H9 (cell line): ENCODE data around the gene CYBA. TPM values are rescaled to one million over a fixed set of nuclear protein-coding genes. Genes with fewer than 3 reads are reported as not detected.

Experiments used
- DNase-seq: peaks from one replicate; pipeline ENCODE4 v3.0.0-alpha.2; 2017
- H2AFZ ChIP-seq: one replicate; pipeline ENCODE4 v1.6.1; 2013; ENCODE audit warnings: mild to moderate bottlenecking, low read length, control low read depth, moderate library complexity
- H2AK5ac ChIP-seq: 2 replicates; pipeline ENCODE4 v1.6.1; 2013; ENCODE audit warnings: low read length, control low read depth, mixed read lengths; ENCODE audit not compliant: insufficient read length
- H2BK120ac ChIP-seq: one replicate; pipeline ENCODE4 v1.6.1; 2013; ENCODE audit warnings: low read depth, mild to moderate bottlenecking, low read length, control low read depth, inconsistent platforms; ENCODE audit not compliant: poor library complexity, severe bottlenecking
- H2BK12ac ChIP-seq: 2 replicates; pipeline ENCODE4 v1.6.1; 2013; ENCODE audit warnings: low read length, control low read depth, mixed read lengths, low read depth; ENCODE audit not compliant: insufficient read length
- H2BK15ac ChIP-seq: 2 replicates; pipeline ENCODE4 v1.6.1; 2013; ENCODE audit warnings: low read depth, low read length, control low read depth
- H2BK20ac ChIP-seq: one replicate; pipeline ENCODE4 v1.6.1; 2013; ENCODE audit warnings: low read depth, mild to moderate bottlenecking, low read length, control low read depth, inconsistent platforms; ENCODE audit not compliant: poor library complexity, severe bottlenecking
- H2BK5ac ChIP-seq: 2 replicates; pipeline ENCODE4 v1.6.1; 2013; ENCODE audit warnings: low read length, control low read depth, mixed read lengths; ENCODE audit not compliant: insufficient read length
- H3K14ac ChIP-seq: 2 replicates; pipeline ENCODE4 v1.6.1; 2013; ENCODE audit warnings: low read length, control low read depth; ENCODE audit not compliant: insufficient read depth
- H3K18ac ChIP-seq: 2 replicates; pipeline ENCODE4 v1.6.1; 2013; ENCODE audit warnings: low read depth, mild to moderate bottlenecking, mixed read lengths, low read length, control low read depth; ENCODE audit not compliant: insufficient read length
- H3K23ac ChIP-seq: 2 replicates; pipeline ENCODE4 v1.6.1; 2013; ENCODE audit warnings: low read length, control low read depth, mixed read lengths, low read depth; ENCODE audit not compliant: insufficient read length
- H3K23me2 ChIP-seq: 2 replicates; pipeline ENCODE4 v1.6.1; 2013; ENCODE audit warnings: low read depth, mild to moderate bottlenecking, mixed read lengths, low read length, control low read depth; ENCODE audit not compliant: insufficient read length, poor library complexity, severe bottlenecking
- H3K27ac ChIP-seq: 2 replicates; pipeline ENCODE4 v1.5.1; 2013; ENCODE audit warnings: low read length, control low read depth, mixed read lengths, low read depth; ENCODE audit not compliant: insufficient read length
- H3K27me3 ChIP-seq: 2 replicates; pipeline ENCODE4 v1.6.1; 2013; ENCODE audit warnings: low read length, control low read depth, inconsistent platforms; ENCODE audit not compliant: insufficient read depth
- H3K4ac ChIP-seq: 2 replicates; pipeline ENCODE4 v1.6.1; 2013; ENCODE audit warnings: low read depth, mild to moderate bottlenecking, control low read depth, inconsistent platforms, low read length, moderate library complexity
- H3K4me1 ChIP-seq: 2 replicates; pipeline ENCODE4 v1.6.1; 2013; ENCODE audit warnings: low read length, control low read depth, inconsistent platforms; ENCODE audit not compliant: insufficient read depth
- H3K4me2 ChIP-seq: 2 replicates; pipeline ENCODE4 v1.6.1; 2013; ENCODE audit warnings: low read length, control low read depth, mixed read lengths; ENCODE audit not compliant: insufficient read length, insufficient read depth
- H3K56ac ChIP-seq: 2 replicates; pipeline ENCODE4 v1.6.1; 2013; ENCODE audit warnings: low read depth, mild to moderate bottlenecking, mixed read lengths, low read length, control low read depth; ENCODE audit not compliant: insufficient read length
- H3K79me1 ChIP-seq: 2 replicates; pipeline ENCODE4 v1.6.1; 2013; ENCODE audit warnings: low read depth, mild to moderate bottlenecking, moderate library complexity, low read length, control low read depth, inconsistent platforms; ENCODE audit not compliant: insufficient read depth, poor library complexity, severe bottlenecking
- H3K79me2 ChIP-seq: 2 replicates; pipeline ENCODE4 v1.6.1; 2013; ENCODE audit warnings: low read length, control low read depth, inconsistent platforms; ENCODE audit not compliant: insufficient read depth
- H3K9ac ChIP-seq: 2 replicates; pipeline ENCODE4 v1.6.1; 2013; ENCODE audit warnings: low read length, control low read depth, mixed read lengths; ENCODE audit not compliant: insufficient read length; ENCODE audit errors: extremely low read depth
- H3K9me3 ChIP-seq: one replicate; pipeline ENCODE4 v1.6.1; 2013; ENCODE audit warnings: low read depth, low read length, inconsistent platforms; ENCODE audit not compliant: control insufficient read depth
- H3T11ph ChIP-seq: one replicate; pipeline ENCODE4 v1.6.1; 2013; ENCODE audit warnings: mild to moderate bottlenecking, low read length, control low read depth, inconsistent platforms
- H4K20me1 ChIP-seq: one replicate; pipeline ENCODE4 v1.6.1; 2013; ENCODE audit not compliant: control insufficient read depth, insufficient read length, insufficient read depth
- H4K5ac ChIP-seq: 2 replicates; pipeline ENCODE4 v1.6.1; 2013; ENCODE audit warnings: low read depth, mild to moderate bottlenecking, mixed read lengths, low read length, control low read depth; ENCODE audit not compliant: insufficient read length
- H4K8ac ChIP-seq: replicated peaks from 2 replicates; pipeline ENCODE4 v1.6.1; 2013; ENCODE audit warnings: low read length, control low read depth, mixed read lengths, low read depth; ENCODE audit not compliant: insufficient read length
- H4K91ac ChIP-seq: 2 replicates; pipeline ENCODE4 v1.6.1; 2013; ENCODE audit warnings: low read depth, mild to moderate bottlenecking, moderate library complexity, mixed read lengths, low read length, control low read depth; ENCODE audit not compliant: insufficient read length
- H3K27ac Mint-ChIP-seq, 3 experiments: 2 replicates in 2 of 3; 3 replicates in 1 of 3; pipeline ENCODE4 v1.8.0; 2020 to 2021; ENCODE audit warnings: mixed read lengths in 3 of 3, mild to moderate bottlenecking in 1 of 3, moderate library complexity in 1 of 3
- H3K27me3 Mint-ChIP-seq: 2 replicates; pipeline ENCODE4 v1.8.0; 2021; ENCODE audit warnings: low read depth, mild to moderate bottlenecking, moderate library complexity, mixed read lengths
- H3K36me3 Mint-ChIP-seq, 3 experiments: 2 replicates in 2 of 3; 3 replicates in 1 of 3; pipeline ENCODE4 v1.8.0; 2020 to 2021; ENCODE audit warnings: low read depth in 3 of 3, mixed read lengths in 3 of 3; ENCODE audit not compliant: insufficient read depth in 1 of 3
- H3K4me1 Mint-ChIP-seq, 2 experiments: 2 replicates each; pipeline ENCODE4 v1.8.0; 2020; ENCODE audit warnings: mixed read lengths in 2 of 2
- H3K4me3 Mint-ChIP-seq, 2 experiments: 2 replicates in 1 of 2; 3 replicates in 1 of 2; pipeline ENCODE4 v1.8.0; 2020 to 2021; ENCODE audit warnings: mild to moderate bottlenecking in 2 of 2, mixed read lengths in 2 of 2, moderate library complexity in 1 of 2
- H3K9me3 Mint-ChIP-seq, 2 experiments: 2 replicates in 1 of 2; 3 replicates in 1 of 2; pipeline ENCODE4 v1.8.0; 2020; ENCODE audit warnings: mild to moderate bottlenecking in 2 of 2, mixed read lengths in 2 of 2, moderate library complexity in 1 of 2
- WGBS: extraction: QIAGEN DNeasy Blood & Tissue Kit; methylation state at CpG from one replicate; pipeline ENCODE4 v1.1.7; 2013; ENCODE audit warnings: missing lambda C conversion rate, low lambda C conversion rate, mixed read lengths; ENCODE audit not compliant: insufficient read length; ENCODE audit errors: extremely low coverage; 5-methylcytosine and 5-hydroxymethylcytosine counted together
- total RNA-seq: library from RNA; stranded (reverse); gene quantifications from 2 replicates; pipeline ENCODE4 v1.2.1, GENCODE V29; 2021
- TF ChIP-seq, protein P1 (sequence below): fragments of 200-600 bp; sonication (generic); conservative IDR thresholded peaks from 3 replicates; pipeline ENCODE4 v1.8.0; 2021; ENCODE audit warnings: antibody characterized with exemption, mild to moderate bottlenecking

Gene CYBA
- total RNA-seq, 1 experiment from 2014 or later: 153 TPM

DNA sequence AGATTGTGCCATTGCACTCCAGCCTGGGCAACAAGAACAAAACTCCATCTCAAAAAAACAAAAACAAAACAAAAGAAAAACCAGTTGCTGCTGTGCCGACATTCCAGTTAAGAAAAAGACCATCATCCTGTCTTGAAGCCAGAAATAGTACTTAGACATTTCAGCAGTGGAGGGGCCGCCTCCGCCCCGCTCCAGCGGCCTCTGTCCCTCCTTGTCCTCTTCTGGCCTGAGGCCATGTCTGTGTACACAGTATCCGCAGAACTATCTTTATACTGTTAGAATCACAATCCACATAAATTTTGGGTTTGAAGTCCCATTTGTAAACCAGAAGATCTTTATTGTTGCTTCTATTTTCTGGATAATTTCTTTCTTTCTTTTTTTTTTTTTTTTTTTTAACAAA lies 55.8 kb downstream of the CYBA start:
- H3K36me3 Mint-ChIP-seq: peaks cover 19 to 51% (median 47%) of the 10 kb centered on the region in 3 experiments; a peak in 6 of 7 replicates
- H3K27ac Mint-ChIP-seq: peak overlapping the region in 1 of 3 experiments; percentile 40; a peak in 1 of 7 replicates
- no peak overlapping the region for H3K14ac ChIP-seq
- H3K56ac ChIP-seq: no peak overlapping the region
- DNase-seq: no peak
- H4K8ac ChIP-seq: no peak overlapping the region
- H2AK5ac ChIP-seq: no peak overlapping the region
- H4K20me1 ChIP-seq: no peaks in the 10 kb centered on the region
- H3K4me2 ChIP-seq: no peak overlapping the region
- no peak overlapping the region for H3T11ph ChIP-seq
- peaks cover 2% of the 10 kb centered on the region; the same call in 1 of the 2 replicates for H3K79me2 ChIP-seq
- H4K5ac ChIP-seq: no peak overlapping the region
- no peak overlapping the region for H3K4me3 Mint-ChIP-seq
- no peak overlapping the region for H2BK5ac ChIP-seq
- no peak overlapping the region for H2BK15ac ChIP-seq
- H3K27me3 Mint-ChIP-seq: no peaks in the 10 kb centered on the region
- no peaks in the 10 kb centered on the region for H3K79me1 ChIP-seq
- no peak overlapping the region for H2BK12ac ChIP-seq
- no peak overlapping the region for H3K18ac ChIP-seq
- no peak overlapping the region for H2AFZ ChIP-seq
- H3K9ac ChIP-seq: no peak overlapping the region
- H3K27me3 ChIP-seq: no peaks in the 10 kb centered on the region
- no peak overlapping the region for H3K4ac ChIP-seq
- no peaks in the 10 kb centered on the region for H3K23me2 ChIP-seq
- no peaks in the 10 kb centered on the region for H3K4me1 ChIP-seq
- no peak overlapping the region for H4K91ac ChIP-seq
- no peaks in the 10 kb centered on the region for H3K9me3 ChIP-seq
- no peak overlapping the region for H3K27ac ChIP-seq
- peaks cover 0 to 5% of the 10 kb centered on the region in 2 experiments; a peak in 1 of 4 replicates for H3K4me1 Mint-ChIP-seq
- H2BK120ac ChIP-seq: no peak overlapping the region
- no CpG with 5 or more reads among the region's 6 CpGs for WGBS
- H3K9me3 Mint-ChIP-seq: no peaks in the 10 kb centered on the region
- TF ChIP-seq, protein P1, sequence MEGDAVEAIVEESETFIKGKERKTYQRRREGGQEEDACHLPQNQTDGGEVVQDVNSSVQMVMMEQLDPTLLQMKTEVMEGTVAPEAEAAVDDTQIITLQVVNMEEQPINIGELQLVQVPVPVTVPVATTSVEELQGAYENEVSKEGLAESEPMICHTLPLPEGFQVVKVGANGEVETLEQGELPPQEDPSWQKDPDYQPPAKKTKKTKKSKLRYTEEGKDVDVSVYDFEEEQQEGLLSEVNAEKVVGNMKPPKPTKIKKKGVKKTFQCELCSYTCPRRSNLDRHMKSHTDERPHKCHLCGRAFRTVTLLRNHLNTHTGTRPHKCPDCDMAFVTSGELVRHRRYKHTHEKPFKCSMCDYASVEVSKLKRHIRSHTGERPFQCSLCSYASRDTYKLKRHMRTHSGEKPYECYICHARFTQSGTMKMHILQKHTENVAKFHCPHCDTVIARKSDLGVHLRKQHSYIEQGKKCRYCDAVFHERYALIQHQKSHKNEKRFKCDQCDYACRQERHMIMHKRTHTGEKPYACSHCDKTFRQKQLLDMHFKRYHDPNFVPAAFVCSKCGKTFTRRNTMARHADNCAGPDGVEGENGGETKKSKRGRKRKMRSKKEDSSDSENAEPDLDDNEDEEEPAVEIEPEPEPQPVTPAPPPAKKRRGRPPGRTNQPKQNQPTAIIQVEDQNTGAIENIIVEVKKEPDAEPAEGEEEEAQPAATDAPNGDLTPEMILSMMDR: no peak
- H3K23ac ChIP-seq: no peak overlapping the region
- H2BK20ac ChIP-seq: no peak overlapping the region
